MM.1S (cell line): ENCODE results near the gene ELMOD1.

ENCODE experiments used
- DNase-seq: peaks from one replicate; pipeline ENCODE4 v3.0.0-alpha.2; 2015
- H2AFZ ChIP-seq: fragments of 300-600 bp; sonication (generic); 2 replicates; pipeline ENCODE4 v1.6.0; 2016; ENCODE audit warnings: antibody characterized with exemption, low read length
- H3F3A ChIP-seq: fragments of 300-600 bp; sonication (generic); 2 replicates; pipeline ENCODE4 v1.6.1; 2016; ENCODE audit warnings: mild to moderate bottlenecking, antibody characterized with exemption, low read length, moderate library complexity, mixed read lengths; ENCODE audit not compliant: insufficient read depth
- H3K27ac ChIP-seq: fragments of 300-600 bp; sonication (generic); 2 replicates; pipeline ENCODE4 v1.5.1; 2016; ENCODE audit warnings: mild to moderate bottlenecking, low read length
- H3K27me3 ChIP-seq: fragments of 300-600 bp; sonication (generic); replicated peaks from 2 replicates; pipeline ENCODE4 v1.6.0; 2016; ENCODE audit warnings: low read length; ENCODE audit not compliant: insufficient read depth
- H3K36me3 ChIP-seq: fragments of 300-600 bp; sonication (generic); replicated peaks from 2 replicates; pipeline ENCODE4 v1.6.1; 2016; ENCODE audit warnings: mild to moderate bottlenecking, low read length, mixed read lengths; ENCODE audit not compliant: insufficient read depth
- H3K4me1 ChIP-seq: fragments of 300-600 bp; sonication (generic); 2 replicates; pipeline ENCODE4 v1.6.1; 2016; ENCODE audit warnings: low read length, mixed read lengths
- H3K4me2 ChIP-seq: fragments of 300-600 bp; sonication (generic); 2 replicates; pipeline ENCODE4 v1.6.0; 2016; ENCODE audit warnings: low read depth, low read length
- H3K4me3 ChIP-seq: fragments of 300-600 bp; sonication (generic); 2 replicates; pipeline ENCODE4 v1.5.1; 2016; ENCODE audit warnings: low read length, mixed read lengths
- H3K79me2 ChIP-seq: fragments of 300-600 bp; sonication (generic); 2 replicates; pipeline ENCODE4 v1.6.1; 2016; ENCODE audit warnings: mixed run types, low read length, mixed read lengths
- H3K9ac ChIP-seq: fragments of 300-600 bp; sonication (generic); 2 replicates; pipeline ENCODE4 v1.6.1; 2016; ENCODE audit warnings: low read length, mixed read lengths
- H3K9me2 ChIP-seq: fragments of 300-600 bp; sonication (generic); replicated peaks from 2 replicates; pipeline ENCODE4 v1.6.1; 2016; ENCODE audit warnings: mild to moderate bottlenecking, low read length, mixed read lengths; ENCODE audit not compliant: insufficient read depth
- H3K9me3 ChIP-seq: fragments of 300-600 bp; sonication (generic); replicated peaks from 2 replicates; pipeline ENCODE4 v1.6.1; 2016; ENCODE audit warnings: mild to moderate bottlenecking, low read length, mixed read lengths; ENCODE audit not compliant: insufficient read depth
- H4K20me1 ChIP-seq: fragments of 300-600 bp; sonication (generic); 2 replicates; pipeline ENCODE4 v1.6.1; 2016; ENCODE audit warnings: mild to moderate bottlenecking, low read length, moderate library complexity, mixed read lengths; ENCODE audit not compliant: insufficient read depth
- EZH2 ChIP-seq: fragments of 300-600 bp; sonication (generic); optimal IDR thresholded peaks from 2 replicates; pipeline ENCODE3; 2017; ENCODE audit warnings: low read depth, mild to moderate bottlenecking, antibody characterized with exemption, low read length, mixed read lengths
- EZH2phosphoT487 ChIP-seq: fragments of 300-600 bp; sonication (generic); IDR thresholded peaks from 2 replicates; pipeline ENCODE4 v1.6.1; 2018; ENCODE audit warnings: antibody characterized with exemption, low read length
- TF ChIP-seq, protein P1 (sequence below): fragments of 300-600 bp; sonication (generic); IDR thresholded peaks from 2 replicates; pipeline ENCODE4 v1.5.1; 2016; ENCODE audit warnings: antibody characterized with exemption, low read length, mixed read lengths

The ELMOD1 gene

DNA sequence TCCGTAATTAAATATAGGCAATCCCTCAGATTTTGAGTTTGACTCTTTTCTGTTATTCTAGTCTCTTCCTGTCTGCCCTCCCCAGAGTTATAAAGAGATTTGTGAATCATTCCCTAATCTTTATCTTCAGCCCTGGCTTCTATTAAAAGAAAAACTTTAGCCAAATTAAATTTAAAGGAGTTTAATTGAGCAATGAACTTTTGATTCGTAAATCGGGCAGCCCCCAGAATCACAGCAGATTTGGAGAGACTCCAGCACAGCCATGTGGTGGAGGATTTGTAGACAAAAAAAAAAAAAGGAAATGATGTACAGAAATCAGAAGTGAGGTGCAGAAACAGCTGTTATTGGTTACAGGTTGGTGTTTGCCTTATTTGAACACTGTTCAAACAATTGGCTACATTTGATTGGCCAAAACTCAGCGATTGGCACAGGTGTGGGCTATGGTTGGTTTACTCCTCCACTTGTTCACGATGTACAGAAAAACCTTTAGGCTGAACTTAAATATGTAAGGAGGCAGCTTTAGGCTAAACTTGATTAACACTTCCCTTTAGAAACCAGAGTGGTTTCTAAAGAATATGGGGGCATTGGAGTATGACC lies 23.1 kb upstream of the ELMOD1 start:
- H3K27me3 ChIP-seq = no peaks in the 10 kb centered on the region
- H3K9me2 ChIP-seq = no peaks in the 10 kb centered on the region
- H3K9me3 ChIP-seq = no peaks in the 10 kb centered on the region
- no peak overlapping the region; the same call in 1 of the 2 replicates for H3K9ac ChIP-seq
- peaks cover 23% of the 10 kb centered on the region for H3K79me2 ChIP-seq
- peak overlapping the region; percentile 0; the same call in 1 of the 2 replicates for H3K4me3 ChIP-seq
- no peaks in the 10 kb centered on the region for H3K36me3 ChIP-seq
- H3K27ac ChIP-seq = peak overlapping the region; percentile 22; the same call in 1 of the 2 replicates
- peaks cover 28% of the 10 kb centered on the region for H3F3A ChIP-seq
- TF ChIP-seq, protein P1, sequence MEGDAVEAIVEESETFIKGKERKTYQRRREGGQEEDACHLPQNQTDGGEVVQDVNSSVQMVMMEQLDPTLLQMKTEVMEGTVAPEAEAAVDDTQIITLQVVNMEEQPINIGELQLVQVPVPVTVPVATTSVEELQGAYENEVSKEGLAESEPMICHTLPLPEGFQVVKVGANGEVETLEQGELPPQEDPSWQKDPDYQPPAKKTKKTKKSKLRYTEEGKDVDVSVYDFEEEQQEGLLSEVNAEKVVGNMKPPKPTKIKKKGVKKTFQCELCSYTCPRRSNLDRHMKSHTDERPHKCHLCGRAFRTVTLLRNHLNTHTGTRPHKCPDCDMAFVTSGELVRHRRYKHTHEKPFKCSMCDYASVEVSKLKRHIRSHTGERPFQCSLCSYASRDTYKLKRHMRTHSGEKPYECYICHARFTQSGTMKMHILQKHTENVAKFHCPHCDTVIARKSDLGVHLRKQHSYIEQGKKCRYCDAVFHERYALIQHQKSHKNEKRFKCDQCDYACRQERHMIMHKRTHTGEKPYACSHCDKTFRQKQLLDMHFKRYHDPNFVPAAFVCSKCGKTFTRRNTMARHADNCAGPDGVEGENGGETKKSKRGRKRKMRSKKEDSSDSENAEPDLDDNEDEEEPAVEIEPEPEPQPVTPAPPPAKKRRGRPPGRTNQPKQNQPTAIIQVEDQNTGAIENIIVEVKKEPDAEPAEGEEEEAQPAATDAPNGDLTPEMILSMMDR = no peak
- TF ChIP-seq EZH2phosphoT487 = no peak
- no peak for TF ChIP-seq EZH2
- no peaks in the 10 kb centered on the region for H4K20me1 ChIP-seq
- peaks cover 38% of the 10 kb centered on the region for H3K4me1 ChIP-seq
- peak overlapping the region; percentile 36 for H2AFZ ChIP-seq
- peak; percentile 77 for DNase-seq
- peak overlapping the region; percentile 33 for H3K4me2 ChIP-seq

DNA sequence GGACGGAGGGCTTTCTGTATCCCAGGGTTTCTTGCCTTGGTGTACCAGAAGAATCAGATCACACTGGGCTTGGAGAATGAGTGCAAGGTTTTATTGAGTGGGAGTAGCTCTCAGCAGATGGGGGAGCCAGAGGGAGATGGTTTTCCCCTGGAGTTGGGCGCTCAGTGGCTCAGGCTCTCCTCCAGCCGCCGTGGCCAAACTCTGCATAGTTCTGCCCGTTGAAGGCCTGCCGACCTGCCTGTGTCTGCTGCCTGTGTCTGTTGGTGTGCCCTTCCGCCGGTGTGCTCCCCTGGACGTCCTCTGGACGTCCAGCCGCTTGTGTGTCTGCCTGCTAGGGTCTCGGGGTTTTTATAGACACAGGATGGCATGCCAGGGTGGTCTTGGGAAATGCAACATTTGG lies 20.9 kb upstream of the ELMOD1 start:
- TF ChIP-seq, protein P1 = no peak
- no peak for TF ChIP-seq EZH2
- TF ChIP-seq EZH2phosphoT487 = no peak
- H3K79me2 ChIP-seq = peaks cover 3% of the 10 kb centered on the region; the same call in 1 of the 2 replicates

DNA sequence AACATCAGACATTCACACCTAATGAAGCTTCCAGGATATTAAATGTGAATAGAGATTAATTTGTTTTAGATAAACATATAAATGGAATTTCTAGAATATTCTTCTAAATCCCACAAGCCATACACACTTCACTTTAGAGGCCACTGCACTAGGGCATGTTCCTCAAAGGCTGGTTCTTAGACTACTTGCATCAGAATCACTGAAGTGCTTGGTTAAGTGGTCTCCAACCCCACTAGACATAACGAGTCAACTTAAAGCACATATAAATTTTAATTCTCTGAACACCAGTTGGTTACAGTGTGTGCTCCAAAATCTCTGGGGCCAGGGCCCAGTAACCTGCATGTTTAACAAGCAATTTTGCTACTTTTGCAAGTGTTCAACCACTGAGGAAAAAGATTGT lies 17.5 kb upstream of the ELMOD1 start:
- Histone ChIP-seq H3K4me3 (no peak overlapping the region), H3K9ac (no peak overlapping the region), H3K9me3 (no peaks in the 10 kb centered on the region), H3K36me3 (no peaks in the 10 kb centered on the region), H3K9me2 (no peaks in the 10 kb centered on the region), H2AFZ (no peak overlapping the region), H3K79me2 (no peaks in the 10 kb centered on the region), H3K4me2 (no peak overlapping the region), H3K27me3 (no peaks in the 10 kb centered on the region), H4K20me1 (no peaks in the 10 kb centered on the region), H3K4me1 (peaks cover 6% of the 10 kb centered on the region; the same call in 1 of the 2 replicates), H3K27ac (no peak overlapping the region), H3F3A (peaks cover 1% of the 10 kb centered on the region; the same call in 1 of the 2 replicates)
- no peak for DNase-seq
- TF ChIP-seq EZH2 (no peak), EZH2phosphoT487 (no peak)
- TF ChIP-seq, protein P1 = no peak

More for the DNA sequence above, 20.9 kb upstream of the ELMOD1 start:
- Histone ChIP-seq H3K9me3 (no peaks in the 10 kb centered on the region), H3K9ac (no peak overlapping the region), H3K4me2 (no peak overlapping the region), H3K27me3 (no peaks in the 10 kb centered on the region), H3K27ac (no peak overlapping the region), H4K20me1 (no peaks in the 10 kb centered on the region), H3F3A (peaks cover 19% of the 10 kb centered on the region), H3K9me2 (no peaks in the 10 kb centered on the region), H3K4me1 (peaks cover 28% of the 10 kb centered on the region), H3K4me3 (no peak overlapping the region), H3K36me3 (no peaks in the 10 kb centered on the region), H2AFZ (no peak overlapping the region)
- no peak for DNase-seq
